Endothelial cell of umbilical vein (primary cell): Measurements from ENCODE around the gene ADNP.

Source experiments
- EZH2 ChIP-seq: IDR thresholded peaks from 2 replicates; pipeline ENCODE4 v1.6.1; 2012; ENCODE audit warnings: borderline replicate concordance, low read depth, mild to moderate bottlenecking, moderate library complexity, low read length, inconsistent platforms; ENCODE audit not compliant: severe bottlenecking
- POLR2A ChIP-seq: IDR thresholded peaks from 2 replicates; pipeline ENCODE4 v1.6.1; 2012; ENCODE audit warnings: low read depth, mild to moderate bottlenecking, control low read depth, low read length
- POLR2AphosphoS5 ChIP-seq: IDR thresholded peaks from 2 replicates; pipeline ENCODE4 v1.6.1; 2012; ENCODE audit warnings: low read depth, mild to moderate bottlenecking, control low read depth, low read length, moderate library complexity; ENCODE audit not compliant: insufficient read depth
- TF ChIP-seq, protein P1 (sequence below), 2 donors: IDR thresholded peaks; 1 replicate in 1 of 2; 2 replicates in 1 of 2; pipeline ENCODE4 v1.5.1; 2011; ENCODE audit warnings: low read length in 2 of 2, mild to moderate bottlenecking in 2 of 2, moderate library complexity in 2 of 2, control low read depth in 1 of 2, inconsistent platforms in 1 of 2, low read depth in 1 of 2; ENCODE audit not compliant: insufficient read depth in 1 of 2; ENCODE audit errors: extremely low read depth in 1 of 2
- TF ChIP-seq, protein P2 (sequence below): IDR thresholded peaks from 2 replicates; pipeline ENCODE4 v1.6.1; 2011; ENCODE audit not compliant: insufficient read depth, insufficient read length

DNA sequence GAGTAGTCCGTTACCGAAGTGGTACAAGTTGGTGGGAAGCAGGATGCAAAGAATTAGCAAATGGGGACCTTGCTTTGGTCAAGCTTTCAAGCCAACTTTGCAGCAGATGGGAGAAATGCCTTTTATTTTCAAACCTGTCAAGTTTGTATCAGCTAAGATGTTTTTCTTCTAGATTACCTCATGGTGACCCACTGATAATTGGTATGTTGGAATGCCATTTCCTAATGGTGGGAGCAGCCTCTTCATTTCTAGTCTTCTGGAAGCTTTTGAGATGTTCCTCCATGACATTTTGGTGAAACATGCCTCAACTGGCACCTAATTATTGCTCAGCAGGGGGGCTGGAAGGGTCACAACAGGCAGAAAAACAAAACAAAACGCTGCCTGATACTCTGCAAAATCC is 43.7 kb downstream of the ADNP start:
- TF ChIP-seq, protein P1, sequence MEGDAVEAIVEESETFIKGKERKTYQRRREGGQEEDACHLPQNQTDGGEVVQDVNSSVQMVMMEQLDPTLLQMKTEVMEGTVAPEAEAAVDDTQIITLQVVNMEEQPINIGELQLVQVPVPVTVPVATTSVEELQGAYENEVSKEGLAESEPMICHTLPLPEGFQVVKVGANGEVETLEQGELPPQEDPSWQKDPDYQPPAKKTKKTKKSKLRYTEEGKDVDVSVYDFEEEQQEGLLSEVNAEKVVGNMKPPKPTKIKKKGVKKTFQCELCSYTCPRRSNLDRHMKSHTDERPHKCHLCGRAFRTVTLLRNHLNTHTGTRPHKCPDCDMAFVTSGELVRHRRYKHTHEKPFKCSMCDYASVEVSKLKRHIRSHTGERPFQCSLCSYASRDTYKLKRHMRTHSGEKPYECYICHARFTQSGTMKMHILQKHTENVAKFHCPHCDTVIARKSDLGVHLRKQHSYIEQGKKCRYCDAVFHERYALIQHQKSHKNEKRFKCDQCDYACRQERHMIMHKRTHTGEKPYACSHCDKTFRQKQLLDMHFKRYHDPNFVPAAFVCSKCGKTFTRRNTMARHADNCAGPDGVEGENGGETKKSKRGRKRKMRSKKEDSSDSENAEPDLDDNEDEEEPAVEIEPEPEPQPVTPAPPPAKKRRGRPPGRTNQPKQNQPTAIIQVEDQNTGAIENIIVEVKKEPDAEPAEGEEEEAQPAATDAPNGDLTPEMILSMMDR (IDR thresholded peaks at IDR 0.05; ENCODE audit: extremely low read depth in 1 of 2, insufficient read depth in 1 of 2, low read depth in 1 of 2, low read length in 2 of 2), result no peak
- no peak for TF ChIP-seq POLR2AphosphoS5
- TF ChIP-seq, protein P2, sequence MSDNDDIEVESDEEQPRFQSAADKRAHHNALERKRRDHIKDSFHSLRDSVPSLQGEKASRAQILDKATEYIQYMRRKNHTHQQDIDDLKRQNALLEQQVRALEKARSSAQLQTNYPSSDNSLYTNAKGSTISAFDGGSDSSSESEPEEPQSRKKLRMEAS, result no peak
- no peak for TF ChIP-seq POLR2A
- no peak for TF ChIP-seq EZH2
